NK-92 (cell line): ENCODE results near the gene KLF5.

Source experiments
- DNase-seq: peaks from one replicate; lab custom pipeline; 2025; ENCODE audit not compliant: unreplicated experiment; lab: John Stamatoyannopoulos, UW

KLF5 gene

GRCh38 chr13:73059460-73060250 lies 850 bp downstream of the KLF5 start:
- DNase-seq: no peak

- DNase-seq: no peak
These were observed 1.7 kb downstream of the KLF5 start for GRCh38 chr13:73060251-73061160.

DNA sequence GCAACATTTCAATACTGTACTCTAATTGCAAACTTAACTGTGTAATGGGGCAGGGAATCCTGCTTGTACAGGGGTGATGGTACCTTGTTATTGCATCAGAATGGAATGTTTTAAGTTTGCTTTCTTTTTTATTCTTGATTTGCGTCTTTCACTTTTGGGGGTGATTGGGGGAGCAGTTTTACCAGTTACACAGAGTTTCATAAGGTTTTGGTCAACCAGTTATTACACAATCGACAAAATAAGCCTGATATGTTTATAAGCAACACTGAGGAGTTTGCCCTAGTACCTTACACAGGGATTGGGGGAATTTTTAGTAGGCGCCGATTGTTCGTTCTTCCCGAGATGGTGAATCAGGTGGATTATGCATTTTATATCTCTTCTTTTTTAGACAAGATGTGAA lies 2.7 kb downstream of the KLF5 start:
- no peak for DNase-seq

- DNase-seq: no peak
These were observed 3.1 kb downstream of the KLF5 start for GRCh38 chr13:73061876-73062275.

GRCh38 chr13:73062468-73062867 lies 3.7 kb downstream of the KLF5 start:
- DNase-seq: no peak

DNA sequence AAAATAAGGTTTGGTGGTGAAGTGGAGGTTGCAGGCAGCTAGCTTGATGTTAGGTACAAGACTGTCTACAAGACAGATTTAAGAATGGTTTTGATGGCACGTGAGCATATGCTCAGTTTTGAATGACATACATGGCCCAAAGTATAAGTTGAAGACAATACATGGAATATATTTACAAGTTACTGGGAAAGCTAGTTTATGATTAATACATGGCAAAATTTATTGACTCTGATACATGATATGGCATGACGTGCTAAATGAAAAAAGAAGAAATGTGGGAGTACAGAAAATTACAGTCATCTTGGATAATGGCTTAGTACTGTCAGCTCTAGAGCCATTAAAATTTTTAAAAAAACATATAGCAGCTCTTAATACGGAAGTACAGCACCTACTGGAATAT lies 4.4 kb downstream of the KLF5 start:
- DNase-seq: no peak

DNA sequence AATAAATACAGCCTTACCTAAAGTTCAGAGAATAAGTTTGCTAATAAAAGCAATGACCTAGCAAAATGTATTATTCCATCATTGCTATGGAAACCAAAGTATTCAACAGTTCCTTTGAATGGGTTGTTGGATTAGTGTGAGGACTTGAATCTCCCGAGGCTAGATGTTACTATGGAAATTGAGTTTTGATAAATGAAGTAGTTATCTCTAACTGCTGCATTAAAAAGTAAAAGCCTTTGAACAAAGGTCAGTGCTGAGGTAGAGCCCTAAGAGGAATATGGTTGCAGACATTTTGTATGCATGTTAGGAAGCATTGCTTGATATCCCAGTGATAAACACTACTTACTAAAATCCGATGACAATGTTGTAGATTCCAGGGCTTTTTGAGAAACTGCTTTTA lies 6.2 kb downstream of the KLF5 start:
- DNase-seq: no peak

DNA sequence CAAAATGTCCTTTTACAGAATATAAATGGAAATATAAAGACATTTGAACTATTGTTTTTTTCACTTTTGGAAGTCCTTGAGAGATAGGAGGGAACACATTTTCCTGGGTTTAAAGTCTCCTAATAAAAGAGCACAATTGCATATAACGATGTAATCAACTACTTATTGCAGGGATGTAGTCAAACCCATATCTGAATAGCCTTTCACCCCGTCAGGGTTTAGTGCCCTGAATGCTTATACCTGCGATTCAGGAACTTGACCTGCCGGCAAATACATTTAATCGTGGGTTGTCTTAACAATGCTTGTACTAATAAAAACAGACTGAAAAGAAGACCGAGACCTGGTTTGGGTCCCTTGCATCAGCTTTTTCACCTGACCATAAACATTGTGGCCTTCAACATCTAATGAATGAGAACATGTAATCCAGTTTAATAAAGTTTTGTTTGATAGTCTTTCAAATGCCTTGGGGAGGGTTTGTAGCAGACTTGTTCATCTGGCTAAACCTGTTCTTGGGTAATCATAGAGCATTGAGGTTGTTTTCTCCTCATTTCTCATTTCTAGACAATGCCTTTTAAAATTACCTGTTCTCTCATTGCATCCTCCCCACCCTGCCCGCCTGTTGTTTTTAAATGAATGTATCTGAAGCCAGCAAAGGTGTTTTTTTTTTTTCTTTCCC lies 7.0 kb downstream of the KLF5 start:
- DNase-seq: no peak

- no peak for DNase-seq
These were observed 10.5 kb downstream of the KLF5 start for GRCh38 chr13:73069206-73069805.

- no peak for DNase-seq
These were observed 11.8 kb downstream of the KLF5 start for GRCh38 chr13:73070451-73071098.

GRCh38 chr13:73072239-73072900 lies 13.6 kb downstream of the KLF5 start:
- no peak for DNase-seq

DNA sequence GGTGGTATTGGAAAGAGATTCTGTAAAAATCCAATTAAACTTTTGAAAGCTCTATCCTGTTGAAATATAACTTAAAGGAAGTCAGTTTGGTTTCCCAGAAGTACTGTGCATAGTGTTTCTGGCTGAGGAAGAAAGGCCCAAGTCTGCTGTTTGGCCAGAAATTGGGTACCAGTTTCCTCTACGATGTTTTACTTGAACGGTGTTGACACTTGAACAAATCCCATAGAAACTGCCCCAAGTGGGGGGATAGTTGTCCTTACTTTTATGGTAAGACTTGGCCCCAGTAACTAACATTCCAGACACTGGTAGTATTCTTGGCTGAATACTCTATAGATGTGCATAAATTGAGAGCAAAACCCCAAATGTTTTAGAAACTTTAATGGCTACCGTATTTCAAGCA lies 14.2 kb downstream of the KLF5 start:
- DNase-seq: no peak

GRCh38 chr13:73074014-73074413 lies 15.2 kb downstream of the KLF5 start:
- DNase-seq: no peak

- no peak for DNase-seq
These were observed 16.1 kb downstream of the KLF5 start for GRCh38 chr13:73074926-73075325.

- no peak for DNase-seq
These were observed 16.7 kb downstream of the KLF5 start for GRCh38 chr13:73075546-73075945.

GRCh38 chr13:73075954-73076353 lies 17.1 kb downstream of the KLF5 start:
- DNase-seq: no peak

DNA sequence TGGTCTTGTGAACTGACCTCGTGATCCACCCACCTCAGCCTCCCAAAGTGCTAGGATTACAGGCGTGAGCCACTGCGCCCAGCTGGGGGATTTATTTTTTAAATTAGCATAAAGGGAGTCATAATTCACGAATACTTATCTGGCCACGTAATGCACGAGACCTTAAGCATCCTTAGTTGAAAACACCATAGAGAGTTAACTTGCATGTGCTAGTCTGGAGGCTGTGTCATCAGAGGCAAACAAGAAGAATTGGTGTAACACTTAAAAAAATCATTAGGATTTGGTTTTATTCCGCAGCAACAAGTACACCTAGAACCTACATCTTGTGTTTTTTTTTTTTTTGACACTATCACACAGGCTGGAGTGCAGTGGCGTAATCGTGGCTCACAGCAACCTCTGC lies 19.1 kb downstream of the KLF5 start:
- DNase-seq: no peak

DNA sequence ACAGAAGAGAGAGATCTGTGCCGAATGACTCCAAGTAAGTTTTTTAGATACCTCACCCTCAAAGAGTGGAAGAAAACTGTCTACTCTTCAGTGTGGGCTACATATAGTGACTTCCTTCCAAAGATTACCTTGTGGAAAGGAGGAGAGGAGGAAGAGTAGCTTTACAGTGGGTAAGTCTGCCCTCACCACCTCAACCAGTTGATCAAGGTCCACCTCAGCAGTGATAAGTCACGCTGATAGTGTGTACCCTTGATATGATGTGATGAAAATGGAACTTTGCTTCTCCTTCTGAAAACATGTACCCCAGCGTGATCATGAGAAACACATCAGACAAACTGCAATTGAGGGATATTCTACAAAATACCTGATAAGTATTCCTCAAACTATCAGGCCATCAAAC lies 20.6 kb downstream of the KLF5 start:
- DNase-seq: no peak

GRCh38 chr13:73081256-73081915 lies 22.6 kb downstream of the KLF5 start:
- no peak for DNase-seq

DNA sequence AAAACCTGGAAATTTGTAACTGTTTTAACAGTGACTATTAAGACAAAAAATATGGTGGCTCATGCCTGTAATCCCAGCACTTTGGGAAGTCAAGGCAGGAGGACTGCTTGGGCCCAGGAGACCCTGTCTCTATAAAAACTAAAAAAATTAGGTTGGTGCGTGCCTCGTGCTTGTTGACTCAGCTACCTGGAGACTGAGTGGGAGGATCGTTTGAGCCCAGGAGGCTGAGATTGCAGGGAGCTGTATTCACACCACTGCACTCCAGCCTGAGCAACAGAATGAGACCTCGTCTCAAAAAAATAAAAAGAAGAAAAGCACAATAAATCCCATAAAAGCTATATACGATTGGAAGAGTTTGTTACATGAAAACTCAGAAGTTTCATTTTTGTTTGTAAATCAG lies 23.7 kb downstream of the KLF5 start:
- no peak for DNase-seq
